ENCODE results near the gene STARD3NL. TPM values are rescaled to one million over a fixed set of nuclear protein-coding genes. Genes with fewer than 3 reads are reported as not detected.

Gene STARD3NL
- total and polyA plus RNA-seq, 2 of the 13 experiments (the other 11 are each of a cell fraction or from before 2014, with no cell fraction given) = 37.3 to 42.3 TPM

GRCh38 chr7:38199154-38199553 lies 21.1 kb downstream of the STARD3NL start (continued):
- no peak for TF ChIP-seq ZNF275 (CRISPR knock-in tag; IDR thresholded peaks at IDR 0.05; ENCODE audit: borderline replicate concordance)

GRCh38 chr7:38199782-38200181 lies 21.7 kb downstream of the STARD3NL start:
- CTCF ChIA-PET (ENCODE audit: low intra/inter-chr PET ratio, low total read pairs) = no interaction called here
- no TSS peak for BruUV-seq (replicated peaks)
- no peaks in the 10 kb centered on the region for H3K9me3 ChIP-seq (ENCODE audit: low read length)
- H3K4me1 ChIP-seq (ENCODE audit: insufficient read depth, low read length) = 0 out of 2 replicates have a peak, but pooled peaks cover 7% of the 10 kb centered on the region
- H3K9ac ChIP-seq (ENCODE audit: insufficient read depth, low read depth, low read length) = no peak overlapping the region
- no peaks in the 10 kb centered on the region for H3K27me3 ChIP-seq (ENCODE audit: control insufficient read depth in 1 of 2, insufficient read depth in 2 of 2, low read length in 2 of 2)
- no peak overlapping the region for H3K27ac ChIP-seq (ENCODE audit: extremely low read length, insufficient read depth, low read length)
- H3K79me2 ChIP-seq (ENCODE audit: insufficient read depth, low read length) = peaks cover 10% of the 10 kb centered on the region
- H3K4me2 ChIP-seq (ENCODE audit: low read depth, low read length) = no peak overlapping the region
- POLR2A ChIA-PET = no interaction called here
- in situ Hi-C loops (cut with HindIII; ENCODE audit: extremely low pct_ligation_motif_present, low pct_unique_long_range_greater_than_20kb) (no loop called here), intact Hi-C loops (cut with micrococcal nuclease; ENCODE audit: unreplicated experiment) (no loop called here)
- DNase-seq (ENCODE audit: low spot score) (no peak), ATAC-seq (no peak), FAIRE-seq (no peak)
- TF ChIP-seq ZNF225 (CRISPR knock-in tag; IDR thresholded peaks at IDR 0.05) (no peak), ZNF816 (CRISPR knock-in tag; IDR thresholded peaks at IDR 0.05; ENCODE audit: borderline replicate concordance) (no peak), PRPF4 (IDR thresholded peaks at IDR 0.05; ENCODE audit: low read depth, low read length, poor library complexity, severe bottlenecking) (no peak), IKZF4 (CRISPR knock-in tag; IDR thresholded peaks at IDR 0.05; ENCODE audit: borderline replicate concordance, low read depth, not compliant biosample characterization) (no peak), KAT7 (CRISPR knock-in tag; IDR thresholded peaks at IDR 0.05; ENCODE audit: borderline replicate concordance) (no peak), ZNF430 (CRISPR knock-in tag; IDR thresholded peaks at IDR 0.05) (no peak), ARID2 (CRISPR knock-in tag; IDR thresholded peaks at IDR 0.05; ENCODE audit: borderline replicate concordance) (no peak), ZSCAN31 (CRISPR knock-in tag; IDR thresholded peaks at IDR 0.05; ENCODE audit: low read depth) (no peak), DNMT3B (CRISPR knock-in tag; conservative IDR thresholded peaks at IDR 0.05) (no peak), CCDC6 (CRISPR knock-in tag; IDR thresholded peaks at IDR 0.05) (no peak), ZNF207 (IDR thresholded peaks at IDR 0.05; ENCODE audit: borderline replicate concordance) (no peak), TBP (CRISPR knock-in tag; IDR thresholded peaks at IDR 0.05) (no peak), ZNF574 (CRISPR knock-in tag; IDR thresholded peaks at IDR 0.05) (no peak), SP4 (CRISPR knock-in tag; IDR thresholded peaks at IDR 0.05) (no peak), ZNF333 (CRISPR knock-in tag; IDR thresholded peaks at IDR 0.05; ENCODE audit: borderline replicate concordance) (no peak), ESRRA (CRISPR knock-in tag; IDR thresholded peaks at IDR 0.05; ENCODE audit: low read depth) (no peak), YY1 (IDR thresholded peaks at IDR 0.05; ENCODE audit: insufficient read depth, insufficient replicate concordance, low read depth, low read length) (no peak), POLR2G (IDR thresholded peaks at IDR 0.05; ENCODE audit: low read depth, low read length) (no peak), ZNF562 (CRISPR knock-in tag; IDR thresholded peaks at IDR 0.05; ENCODE audit: borderline replicate concordance) (no peak), BATF2 (CRISPR knock-in tag; IDR thresholded peaks at IDR 0.05) (no peak)
- H3K4me3 ChIP-seq (replicated peaks in 1 of 3; ENCODE audit: insufficient read depth in 1 of 3, low read depth in 2 of 3, low read length in 3 of 3) = no peak overlapping the region
- 100% methylated on average over 2 of the region's 2 CpGs for WGBS (ENCODE audit: low lambda C conversion rate)
- no peak overlapping the region for H2AFZ ChIP-seq (ENCODE audit: low read length)
- H4K20me1 ChIP-seq (ENCODE audit: insufficient read depth, low read length) = 0 out of 2 replicates have a peak, but pooled peaks cover 3% of the 10 kb centered on the region
- 0 out of 5 replicates have a peak, but pooled peaks cover 0 to 5% of the 10 kb centered on the region in 2 experiments for H3K36me3 ChIP-seq (replicated peaks in 1 of 2; ENCODE audit: control insufficient read depth in 1 of 2, insufficient read depth in 2 of 2, low read length in 2 of 2)
